Measurements from ENCODE around the gene AUTS2.

DNA sequence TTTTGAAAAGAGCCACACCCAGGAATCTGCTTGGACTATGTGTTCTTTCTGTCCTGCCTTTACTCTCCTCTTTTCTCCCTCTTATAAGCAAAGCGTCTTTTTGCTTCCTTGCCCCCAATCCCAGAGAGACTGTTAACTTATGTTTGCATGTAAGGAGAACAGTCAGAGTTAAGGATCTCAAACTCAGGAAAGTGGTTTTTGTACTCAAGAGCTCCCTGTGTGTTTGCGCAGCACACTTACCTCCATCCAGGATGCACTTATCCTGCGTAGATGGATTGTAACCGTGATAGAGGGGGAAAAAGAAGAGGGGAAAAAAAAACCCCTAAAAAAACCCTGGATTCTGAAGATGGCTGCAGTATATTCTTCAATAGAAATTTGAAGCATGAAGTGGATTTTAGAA, 228.9 kb downstream of the AUTS2 start:
- TF ChIP-seq, protein P1, sequence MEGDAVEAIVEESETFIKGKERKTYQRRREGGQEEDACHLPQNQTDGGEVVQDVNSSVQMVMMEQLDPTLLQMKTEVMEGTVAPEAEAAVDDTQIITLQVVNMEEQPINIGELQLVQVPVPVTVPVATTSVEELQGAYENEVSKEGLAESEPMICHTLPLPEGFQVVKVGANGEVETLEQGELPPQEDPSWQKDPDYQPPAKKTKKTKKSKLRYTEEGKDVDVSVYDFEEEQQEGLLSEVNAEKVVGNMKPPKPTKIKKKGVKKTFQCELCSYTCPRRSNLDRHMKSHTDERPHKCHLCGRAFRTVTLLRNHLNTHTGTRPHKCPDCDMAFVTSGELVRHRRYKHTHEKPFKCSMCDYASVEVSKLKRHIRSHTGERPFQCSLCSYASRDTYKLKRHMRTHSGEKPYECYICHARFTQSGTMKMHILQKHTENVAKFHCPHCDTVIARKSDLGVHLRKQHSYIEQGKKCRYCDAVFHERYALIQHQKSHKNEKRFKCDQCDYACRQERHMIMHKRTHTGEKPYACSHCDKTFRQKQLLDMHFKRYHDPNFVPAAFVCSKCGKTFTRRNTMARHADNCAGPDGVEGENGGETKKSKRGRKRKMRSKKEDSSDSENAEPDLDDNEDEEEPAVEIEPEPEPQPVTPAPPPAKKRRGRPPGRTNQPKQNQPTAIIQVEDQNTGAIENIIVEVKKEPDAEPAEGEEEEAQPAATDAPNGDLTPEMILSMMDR (IDR thresholded peaks at IDR 0.05) = no peak
- no peak for TF ChIP-seq POLR2AphosphoS5 (IDR thresholded peaks at IDR 0.05; ENCODE audit: insufficient read depth in 1 of 2, low read depth in 1 of 2)
- no peak for TF ChIP-seq POLR2A (IDR thresholded peaks at IDR 0.05)

Measured in vagina (tissue), 2 donors.